GM23338 (cell line): ENCODE measurements around the gene NTMT2. TPM values are rescaled to one million over a fixed set of nuclear protein-coding genes. Genes with fewer than 3 reads are reported as not detected.

Experiments
- ATAC-seq: fragments of 200-7000 bp; cut with Tn5 transposase; 3 replicates; pipeline ENCODE4 v1.9.1; 2020
- DNase-seq: peaks from one replicate; pipeline ENCODE4 v3.0.0-alpha.2; 2015; ENCODE audit warnings: low spot score
- H2AFZ ChIP-seq: fragments of 200-600 bp; sonication (generic); 2 replicates; pipeline ENCODE4 v1.8.0; 2016; ENCODE audit warnings: antibody characterized with exemption, mild to moderate bottlenecking, moderate library complexity
- H3F3A ChIP-seq: fragments of 200-600 bp; sonication (generic); replicated peaks from 2 replicates; pipeline ENCODE4 v1.8.0; 2017; ENCODE audit warnings: antibody characterized with exemption, mixed run types, low read depth
- H3K27ac ChIP-seq: fragments of 200-600 bp; sonication (generic); 2 replicates; pipeline ENCODE4 v1.6.1; 2016; ENCODE audit warnings: low read depth
- H3K27me3 ChIP-seq: fragments of 200-600 bp; sonication (generic); 2 replicates; pipeline ENCODE4 v1.8.0; 2016; ENCODE audit warnings: mild to moderate bottlenecking, mixed run types, moderate library complexity; ENCODE audit not compliant: insufficient read depth
- H3K36me3 ChIP-seq: fragments of 200-600 bp; sonication (generic); 2 replicates; pipeline ENCODE4 v1.8.0; 2016; ENCODE audit warnings: mild to moderate bottlenecking; ENCODE audit not compliant: insufficient read depth
- H3K4me1 ChIP-seq: fragments of 200-600 bp; sonication (generic); 2 replicates; pipeline ENCODE4 v1.8.0; 2016; ENCODE audit warnings: mild to moderate bottlenecking, moderate library complexity; ENCODE audit not compliant: insufficient read depth
- H3K4me2 ChIP-seq: fragments of 200-600 bp; sonication (generic); 2 replicates; pipeline ENCODE4 v1.7.1; 2017; ENCODE audit warnings: mixed run types
- H3K4me3 ChIP-seq: fragments of 200-600 bp; sonication (generic); 2 replicates; pipeline ENCODE4 v1.6.1; 2016; ENCODE audit warnings: mixed run types
- H3K79me2 ChIP-seq: fragments of 200-600 bp; sonication (generic); replicated peaks from 2 replicates; pipeline ENCODE4 v1.8.0; 2017; ENCODE audit warnings: mild to moderate bottlenecking; ENCODE audit not compliant: insufficient read depth
- H3K9me2 ChIP-seq: fragments of 200-600 bp; sonication (generic); 2 replicates; pipeline ENCODE4 v1.8.0; 2017; ENCODE audit not compliant: insufficient read depth
- H4K20me1 ChIP-seq: fragments of 200-600 bp; sonication (generic); replicated peaks from 2 replicates; pipeline ENCODE4 v1.8.0; 2017; ENCODE audit warnings: mild to moderate bottlenecking; ENCODE audit not compliant: insufficient read depth
- H3K27ac Mint-ChIP-seq: 2 replicates; pipeline ENCODE4 v1.8.0; 2020; ENCODE audit warnings: inconsistent platforms, mild to moderate bottlenecking, moderate library complexity, mixed read lengths
- H3K27me3 Mint-ChIP-seq: 3 replicates; pipeline ENCODE4 v1.8.0; 2022; ENCODE audit warnings: low read depth, mild to moderate bottlenecking, moderate library complexity, mixed read lengths, inconsistent platforms; ENCODE audit not compliant: insufficient read depth, poor library complexity
- H3K36me3 Mint-ChIP-seq: 3 replicates; pipeline ENCODE4 v1.8.0; 2021; ENCODE audit warnings: low read depth, mild to moderate bottlenecking, inconsistent platforms, moderate library complexity, mixed read lengths
- H3K4me1 Mint-ChIP-seq: 3 replicates; pipeline ENCODE4 v1.8.0; 2020; ENCODE audit warnings: mild to moderate bottlenecking, inconsistent platforms, mixed read lengths
- H3K4me3 Mint-ChIP-seq: 3 replicates; pipeline ENCODE4 v1.8.0; 2021; ENCODE audit warnings: moderate library complexity, mild to moderate bottlenecking, inconsistent platforms, mixed read lengths
- H3K9me3 Mint-ChIP-seq: 3 replicates; pipeline ENCODE4 v1.8.0; 2020; ENCODE audit warnings: moderate library complexity, mild to moderate bottlenecking, inconsistent platforms, mixed read lengths
- CREB1 ChIP-seq: fragments of 250-450 bp; sonication (Bioruptor Pico); IDR thresholded peaks from 2 replicates; pipeline ENCODE4 v1.5.0; 2020; ENCODE audit warnings: low read depth, mild to moderate bottlenecking, moderate library complexity
- EZH2 ChIP-seq: fragments of 200-600 bp; sonication (generic); IDR thresholded peaks from one replicate; pipeline ENCODE4 v1.8.0; 2017; ENCODE audit warnings: antibody characterized with exemption, mild to moderate bottlenecking, low read depth; ENCODE audit not compliant: unreplicated experiment
- EZH2phosphoT487 ChIP-seq: fragments of 200-600 bp; sonication (generic); IDR thresholded peaks from one replicate; pipeline ENCODE4 v1.8.1; 2018; ENCODE audit warnings: antibody characterized with exemption; ENCODE audit not compliant: unreplicated experiment
- POLR2AphosphoS5 ChIP-seq: IDR thresholded peaks from 2 replicates; pipeline ENCODE4 v1.6.1; 2016; ENCODE audit warnings: antibody characterized with exemption, low read depth
- STAT1 ChIP-seq: IDR thresholded peaks from one replicate; pipeline ENCODE4 v1.6.1; 2016; ENCODE audit warnings: antibody characterized with exemption; ENCODE audit not compliant: unreplicated experiment
- ZNF114 ChIP-seq: fragments of 250-450 bp; sonication (Bioruptor Pico); IDR thresholded peaks from 2 replicates; pipeline ENCODE4 v1.5.0; 2020; ENCODE audit warnings: mild to moderate bottlenecking, moderate library complexity
- ZNF331 ChIP-seq: fragments of 250-450 bp; sonication (Bioruptor Pico); IDR thresholded peaks from 2 replicates; pipeline ENCODE4 v1.5.0; 2020; ENCODE audit warnings: low read depth, mild to moderate bottlenecking, moderate library complexity
- polyA plus RNA-seq: library from polyadenylated mRNA; unstranded; fragments of >200 nt; fragmentation: Nextera tagmentation; extraction: Ambion mirVana; gene quantifications from 2 replicates; pipeline ENCODE4 v1.2.1, GENCODE V29; 2016
- total RNA-seq: library from RNA; depleted of rRNA; stranded (reverse); fragments of >200 nt; shearing (Covaris generic); gene quantifications from 2 replicates; pipeline ENCODE4 v1.2.3, GENCODE V29; 2014
- TF ChIP-seq, protein P1 (sequence below), 2 experiments: fragments of 200-600 bp in 1 of 2; sonication (generic) in 1 of 2; conservative IDR thresholded peaks; 2 replicates each; pipeline versions ENCODE4 v1.5.1 to v1.6.1; 2016 to 2017; ENCODE audit warnings: antibody characterized with exemption in 2 of 2, low read depth in 2 of 2, mild to moderate bottlenecking in 2 of 2, moderate library complexity in 1 of 2
- TF ChIP-seq, protein P2 (sequence below): IDR thresholded peaks from one replicate; pipeline ENCODE4 v1.6.1; 2018; ENCODE audit warnings: antibody characterized with exemption; ENCODE audit not compliant: unreplicated experiment
- TF ChIP-seq, protein P3 (sequence below): IDR thresholded peaks from 2 replicates; pipeline ENCODE4 v1.6.1; 2016; ENCODE audit warnings: antibody characterized with exemption

Gene NTMT2
- total and polyA plus RNA-seq, 2 experiments from 2014 or later, result 0.48 TPM; not detected in 1

DNA sequence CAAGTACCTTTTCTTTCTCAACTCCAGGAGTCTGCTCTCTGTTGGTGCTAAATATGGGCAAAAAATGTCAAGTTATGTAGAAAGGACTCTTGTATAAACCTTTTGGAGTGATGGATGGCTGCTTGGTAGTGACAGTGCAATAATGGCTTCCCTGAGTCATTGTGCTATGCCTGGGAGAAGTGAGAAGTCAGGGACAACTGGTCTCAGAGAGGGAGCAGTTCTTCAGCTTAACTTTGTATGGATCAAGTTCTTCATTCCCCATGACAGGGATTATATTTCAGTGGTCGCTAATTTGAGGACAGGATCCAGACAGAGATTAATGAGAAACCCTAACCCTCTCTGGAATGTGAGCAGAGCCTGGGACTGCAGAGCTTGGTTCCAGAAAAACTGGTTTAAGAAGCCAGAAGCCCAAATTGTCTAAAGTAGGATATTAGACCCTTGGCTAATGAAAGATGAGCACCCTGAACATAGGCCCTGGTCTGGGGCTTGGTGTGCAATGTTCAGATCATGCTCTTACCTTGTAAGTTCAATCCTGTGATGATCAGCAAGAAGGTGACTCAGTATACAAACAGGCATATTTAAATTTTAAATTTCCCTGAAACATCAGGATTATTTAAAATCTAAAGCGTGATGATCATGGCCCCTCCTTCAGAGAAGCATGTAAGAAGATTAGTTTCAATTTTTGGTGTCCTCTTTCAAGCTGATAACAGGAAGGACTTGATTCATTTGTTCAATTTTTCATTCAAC, 50.9 kb downstream of the NTMT2 start (continued):
- TF ChIP-seq, protein P1, sequence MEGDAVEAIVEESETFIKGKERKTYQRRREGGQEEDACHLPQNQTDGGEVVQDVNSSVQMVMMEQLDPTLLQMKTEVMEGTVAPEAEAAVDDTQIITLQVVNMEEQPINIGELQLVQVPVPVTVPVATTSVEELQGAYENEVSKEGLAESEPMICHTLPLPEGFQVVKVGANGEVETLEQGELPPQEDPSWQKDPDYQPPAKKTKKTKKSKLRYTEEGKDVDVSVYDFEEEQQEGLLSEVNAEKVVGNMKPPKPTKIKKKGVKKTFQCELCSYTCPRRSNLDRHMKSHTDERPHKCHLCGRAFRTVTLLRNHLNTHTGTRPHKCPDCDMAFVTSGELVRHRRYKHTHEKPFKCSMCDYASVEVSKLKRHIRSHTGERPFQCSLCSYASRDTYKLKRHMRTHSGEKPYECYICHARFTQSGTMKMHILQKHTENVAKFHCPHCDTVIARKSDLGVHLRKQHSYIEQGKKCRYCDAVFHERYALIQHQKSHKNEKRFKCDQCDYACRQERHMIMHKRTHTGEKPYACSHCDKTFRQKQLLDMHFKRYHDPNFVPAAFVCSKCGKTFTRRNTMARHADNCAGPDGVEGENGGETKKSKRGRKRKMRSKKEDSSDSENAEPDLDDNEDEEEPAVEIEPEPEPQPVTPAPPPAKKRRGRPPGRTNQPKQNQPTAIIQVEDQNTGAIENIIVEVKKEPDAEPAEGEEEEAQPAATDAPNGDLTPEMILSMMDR (conservative IDR thresholded peaks at IDR 0.05; ENCODE audit: low read depth in 2 of 2), result no peak
- TF ChIP-seq ZNF331 (CRISPR knock-in tag), result no peak
- TF ChIP-seq, protein P2, sequence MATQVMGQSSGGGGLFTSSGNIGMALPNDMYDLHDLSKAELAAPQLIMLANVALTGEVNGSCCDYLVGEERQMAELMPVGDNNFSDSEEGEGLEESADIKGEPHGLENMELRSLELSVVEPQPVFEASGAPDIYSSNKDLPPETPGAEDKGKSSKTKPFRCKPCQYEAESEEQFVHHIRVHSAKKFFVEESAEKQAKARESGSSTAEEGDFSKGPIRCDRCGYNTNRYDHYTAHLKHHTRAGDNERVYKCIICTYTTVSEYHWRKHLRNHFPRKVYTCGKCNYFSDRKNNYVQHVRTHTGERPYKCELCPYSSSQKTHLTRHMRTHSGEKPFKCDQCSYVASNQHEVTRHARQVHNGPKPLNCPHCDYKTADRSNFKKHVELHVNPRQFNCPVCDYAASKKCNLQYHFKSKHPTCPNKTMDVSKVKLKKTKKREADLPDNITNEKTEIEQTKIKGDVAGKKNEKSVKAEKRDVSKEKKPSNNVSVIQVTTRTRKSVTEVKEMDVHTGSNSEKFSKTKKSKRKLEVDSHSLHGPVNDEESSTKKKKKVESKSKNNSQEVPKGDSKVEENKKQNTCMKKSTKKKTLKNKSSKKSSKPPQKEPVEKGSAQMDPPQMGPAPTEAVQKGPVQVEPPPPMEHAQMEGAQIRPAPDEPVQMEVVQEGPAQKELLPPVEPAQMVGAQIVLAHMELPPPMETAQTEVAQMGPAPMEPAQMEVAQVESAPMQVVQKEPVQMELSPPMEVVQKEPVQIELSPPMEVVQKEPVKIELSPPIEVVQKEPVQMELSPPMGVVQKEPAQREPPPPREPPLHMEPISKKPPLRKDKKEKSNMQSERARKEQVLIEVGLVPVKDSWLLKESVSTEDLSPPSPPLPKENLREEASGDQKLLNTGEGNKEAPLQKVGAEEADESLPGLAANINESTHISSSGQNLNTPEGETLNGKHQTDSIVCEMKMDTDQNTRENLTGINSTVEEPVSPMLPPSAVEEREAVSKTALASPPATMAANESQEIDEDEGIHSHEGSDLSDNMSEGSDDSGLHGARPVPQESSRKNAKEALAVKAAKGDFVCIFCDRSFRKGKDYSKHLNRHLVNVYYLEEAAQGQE, result no peak
- TF ChIP-seq STAT1, result no peak
- TF ChIP-seq EZH2, result no peak

DNA sequence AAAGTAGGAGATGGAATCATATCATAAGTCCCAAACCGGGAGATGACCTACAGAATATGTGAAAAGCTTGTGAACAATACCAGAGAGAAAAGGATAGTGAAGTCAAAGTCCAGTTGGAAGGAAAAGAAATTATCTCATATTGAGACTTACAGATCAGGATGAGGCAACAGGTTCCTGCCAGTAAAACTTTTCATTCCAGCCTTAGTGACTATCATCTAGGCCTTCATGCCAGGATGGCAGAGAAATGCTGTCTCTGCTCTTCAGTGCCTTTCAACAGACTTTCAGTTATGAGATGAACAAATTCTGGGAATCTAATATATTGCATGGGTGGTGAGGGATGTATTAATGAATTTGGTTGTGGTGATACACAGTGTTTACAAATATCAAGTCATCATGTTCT, 52.3 kb downstream of the NTMT2 start:
- no peak overlapping the region for H3K4me3 Mint-ChIP-seq
- no peaks in the 10 kb centered on the region for H4K20me1 ChIP-seq
- H3K27ac Mint-ChIP-seq, result no peak overlapping the region
- no peaks in the 10 kb centered on the region for H3K4me1 ChIP-seq
- H3K27me3 Mint-ChIP-seq, result no peaks in the 10 kb centered on the region
- H3K79me2 ChIP-seq, result no peaks in the 10 kb centered on the region
- no peaks in the 10 kb centered on the region for H3K27me3 ChIP-seq
- H3K9me2 ChIP-seq, result no peaks in the 10 kb centered on the region
- DNase-seq (no peak), ATAC-seq (no peak)
- no peaks in the 10 kb centered on the region for H3K36me3 Mint-ChIP-seq
- no peak overlapping the region for H2AFZ ChIP-seq
- H3K9me3 Mint-ChIP-seq, result no peaks in the 10 kb centered on the region
- H3K36me3 ChIP-seq, result no peaks in the 10 kb centered on the region
- H3K4me2 ChIP-seq, result no peak overlapping the region
- no peak overlapping the region for H3K27ac ChIP-seq
- no peak overlapping the region for H3K4me3 ChIP-seq
- no peaks in the 10 kb centered on the region for H3F3A ChIP-seq
- H3K4me1 Mint-ChIP-seq, result no peaks in the 10 kb centered on the region
- TF ChIP-seq POLR2AphosphoS5 (no peak), EZH2phosphoT487 (no peak), STAT1 (no peak), ZNF114 (CRISPR knock-in tag) (no peak), CREB1 (CRISPR knock-in tag) (no peak), ZNF331 (CRISPR knock-in tag) (no peak)
- TF ChIP-seq, protein P2, result no peak
- TF ChIP-seq, protein P3, sequence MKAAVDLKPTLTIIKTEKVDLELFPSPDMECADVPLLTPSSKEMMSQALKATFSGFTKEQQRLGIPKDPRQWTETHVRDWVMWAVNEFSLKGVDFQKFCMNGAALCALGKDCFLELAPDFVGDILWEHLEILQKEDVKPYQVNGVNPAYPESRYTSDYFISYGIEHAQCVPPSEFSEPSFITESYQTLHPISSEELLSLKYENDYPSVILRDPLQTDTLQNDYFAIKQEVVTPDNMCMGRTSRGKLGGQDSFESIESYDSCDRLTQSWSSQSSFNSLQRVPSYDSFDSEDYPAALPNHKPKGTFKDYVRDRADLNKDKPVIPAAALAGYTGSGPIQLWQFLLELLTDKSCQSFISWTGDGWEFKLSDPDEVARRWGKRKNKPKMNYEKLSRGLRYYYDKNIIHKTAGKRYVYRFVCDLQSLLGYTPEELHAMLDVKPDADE, result no peak
